IPS-18c (cell line): ENCODE measurements around the gene TMEM30B.
A peak's percentile ranks its signal among the peaks of the same experiment; 100 is the strongest.
"Not testable (repeated sequence)": the region's sequence is repeated elsewhere in the genome, so short reads cannot be mapped to it uniquely, and the experiment has no call there.

ENCODE experiments used
- H3K4me3 ChIP-seq: 2 replicates; pipeline ENCODE4 v1.7.0; 2013; ENCODE audit warnings: low read depth, mild to moderate bottlenecking, low read length, moderate library complexity; ENCODE audit not compliant: insufficient read depth
- H3K9me3 ChIP-seq: one replicate; pipeline ENCODE4 v1.6.1; 2013; ENCODE audit warnings: mild to moderate bottlenecking, low read length, moderate library complexity; ENCODE audit not compliant: control insufficient read depth, insufficient read depth

TMEM30B gene

DNA sequence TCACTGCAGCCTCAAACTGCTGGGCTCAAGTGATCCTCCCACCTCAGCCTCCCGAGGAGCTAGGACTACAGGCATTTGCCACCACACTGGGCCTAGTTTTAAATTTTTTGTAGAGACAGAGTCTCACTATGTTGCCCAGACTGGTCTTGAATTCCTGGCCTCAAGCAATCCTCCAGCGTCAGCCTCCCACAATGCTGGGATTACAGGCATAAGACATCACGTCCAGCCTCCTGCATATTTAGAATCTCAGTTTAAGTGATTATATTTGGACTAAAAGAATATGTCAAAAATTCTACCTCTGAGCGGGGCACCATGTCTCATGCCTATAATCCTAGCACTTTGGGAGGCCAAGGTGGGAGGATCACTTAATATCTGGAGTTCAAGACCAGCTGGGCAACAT is 27.6 kb upstream of the TMEM30B start:
- H3K9me3 ChIP-seq, H3K4me3 ChIP-seq: not testable (repeated sequence)

DNA sequence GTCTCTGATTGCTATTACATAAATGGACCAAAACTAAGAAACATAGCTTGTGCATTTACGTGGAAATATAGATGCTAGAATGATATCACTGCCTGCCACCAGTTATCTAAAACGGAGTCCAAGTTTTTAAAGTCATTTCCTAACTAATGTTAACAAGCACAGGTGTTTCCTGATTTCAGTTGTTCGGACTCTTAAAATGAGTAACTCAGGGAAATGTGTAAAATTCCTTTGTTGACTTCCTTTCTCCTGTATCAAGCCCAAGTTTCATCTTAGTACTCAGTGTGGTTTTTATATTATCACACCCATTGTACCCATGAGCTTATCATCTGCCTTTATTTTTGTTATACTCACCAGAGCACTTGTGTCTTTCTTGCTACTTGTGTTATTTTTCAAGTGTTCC is 27.1 kb upstream of the TMEM30B start:
- H3K4me3 ChIP-seq, result no peak overlapping the region
- no peaks in the 10 kb centered on the region for H3K9me3 ChIP-seq

DNA sequence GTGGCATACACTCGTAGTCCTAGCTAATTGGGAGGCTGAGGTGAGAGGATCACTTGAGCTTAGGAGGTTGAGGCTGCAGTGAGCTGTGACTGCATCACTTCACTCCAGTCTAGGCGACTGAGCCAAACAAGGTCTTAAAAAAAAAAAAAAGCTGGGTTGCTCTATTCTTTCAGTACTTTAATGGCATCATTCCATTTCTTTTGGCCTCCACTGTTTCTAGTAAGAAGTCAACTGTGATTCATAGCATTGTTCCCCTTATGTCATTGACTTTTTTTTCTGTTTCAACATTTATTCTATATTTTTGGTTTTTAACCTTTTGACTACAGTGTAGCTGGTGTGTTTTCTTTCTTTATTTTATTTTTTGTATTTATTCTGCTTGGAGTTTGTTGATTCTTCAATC is 23.6 kb upstream of the TMEM30B start:
- H3K4me3 ChIP-seq, result no peak overlapping the region
- H3K9me3 ChIP-seq, result no peaks in the 10 kb centered on the region

DNA sequence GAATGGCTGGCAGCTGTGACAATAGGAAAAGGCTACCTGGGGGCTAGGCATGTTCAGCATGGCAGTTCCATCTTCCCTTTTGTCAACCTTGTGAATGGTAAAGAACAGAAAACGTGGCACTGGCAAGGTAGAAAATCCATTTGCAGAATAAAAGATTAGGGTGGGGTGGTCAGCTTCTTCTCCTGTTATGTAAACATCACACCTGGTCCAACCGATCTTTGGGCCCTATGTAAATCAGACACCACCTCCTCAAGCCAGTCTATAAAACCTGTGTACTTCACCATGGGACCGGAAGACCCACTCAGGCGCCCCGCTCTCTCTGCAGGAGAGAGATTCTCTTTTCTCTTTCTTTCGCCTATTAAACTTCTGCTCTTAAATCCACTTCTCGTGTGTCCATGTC is 19.6 kb upstream of the TMEM30B start:
- Histone ChIP-seq H3K9me3 (no peaks in the 10 kb centered on the region), H3K4me3 (no peak overlapping the region)

DNA sequence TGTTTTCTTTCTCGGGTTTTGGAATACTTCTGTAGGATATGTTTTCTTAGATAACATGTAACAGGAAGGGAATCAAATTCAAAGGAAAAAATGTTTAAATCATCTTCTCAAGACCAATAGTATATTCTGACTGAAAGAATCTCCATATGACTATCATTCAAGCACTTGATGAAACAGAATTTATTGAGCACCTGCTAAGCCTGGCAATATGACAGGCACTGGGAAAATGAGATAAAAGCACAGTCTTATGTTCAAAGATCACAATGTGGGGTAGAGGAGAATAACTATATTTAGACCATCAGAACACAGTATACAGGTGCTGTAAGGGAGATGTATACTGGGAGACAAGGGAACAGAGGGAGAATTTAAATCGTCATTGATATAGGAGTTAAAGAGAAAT is 19.1 kb upstream of the TMEM30B start:
- Histone ChIP-seq H3K9me3 (no peaks in the 10 kb centered on the region), H3K4me3 (no peak overlapping the region)

DNA sequence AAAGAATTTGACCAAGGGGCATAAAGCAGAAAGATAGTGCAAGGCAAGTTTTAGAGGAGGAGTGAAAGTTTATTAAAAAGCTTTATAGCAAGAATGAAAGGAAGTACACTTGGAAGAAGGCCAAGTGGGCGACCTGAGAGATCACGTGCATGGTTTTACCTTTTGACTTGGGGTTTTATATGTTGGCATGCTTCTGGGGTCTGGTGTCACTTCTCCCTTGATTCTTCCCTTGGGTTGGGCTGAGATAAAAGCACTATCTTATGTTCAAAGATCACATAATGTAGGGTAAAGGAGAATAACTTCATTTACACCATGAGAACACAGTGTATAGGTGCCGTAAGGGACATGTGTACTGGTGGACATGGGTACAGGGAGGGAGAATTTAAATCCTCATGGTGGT is 17.7 kb upstream of the TMEM30B start:
- no peaks in the 10 kb centered on the region for H3K9me3 ChIP-seq
- no peak overlapping the region for H3K4me3 ChIP-seq

DNA sequence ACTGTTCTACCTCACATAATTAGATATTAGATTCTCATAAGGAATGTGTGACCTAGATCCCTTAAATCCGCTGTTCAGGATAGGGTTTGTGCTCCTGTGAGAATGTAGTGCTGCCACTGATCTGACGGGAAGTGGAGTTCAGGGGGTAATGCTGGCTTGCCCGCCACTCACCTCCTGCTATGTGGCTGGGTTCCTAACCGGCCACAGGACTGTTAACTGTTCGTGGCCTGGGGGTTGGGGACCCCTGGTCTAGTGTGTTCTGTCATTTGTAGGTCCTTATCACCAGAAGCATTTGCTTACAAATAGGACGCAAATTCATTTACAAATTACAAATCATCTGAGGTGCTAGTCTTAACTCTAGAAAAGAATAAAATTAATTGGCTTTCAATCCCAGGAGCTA is 16.4 kb upstream of the TMEM30B start:
- H3K9me3 ChIP-seq, result no peaks in the 10 kb centered on the region
- H3K4me3 ChIP-seq, result no peak overlapping the region

DNA sequence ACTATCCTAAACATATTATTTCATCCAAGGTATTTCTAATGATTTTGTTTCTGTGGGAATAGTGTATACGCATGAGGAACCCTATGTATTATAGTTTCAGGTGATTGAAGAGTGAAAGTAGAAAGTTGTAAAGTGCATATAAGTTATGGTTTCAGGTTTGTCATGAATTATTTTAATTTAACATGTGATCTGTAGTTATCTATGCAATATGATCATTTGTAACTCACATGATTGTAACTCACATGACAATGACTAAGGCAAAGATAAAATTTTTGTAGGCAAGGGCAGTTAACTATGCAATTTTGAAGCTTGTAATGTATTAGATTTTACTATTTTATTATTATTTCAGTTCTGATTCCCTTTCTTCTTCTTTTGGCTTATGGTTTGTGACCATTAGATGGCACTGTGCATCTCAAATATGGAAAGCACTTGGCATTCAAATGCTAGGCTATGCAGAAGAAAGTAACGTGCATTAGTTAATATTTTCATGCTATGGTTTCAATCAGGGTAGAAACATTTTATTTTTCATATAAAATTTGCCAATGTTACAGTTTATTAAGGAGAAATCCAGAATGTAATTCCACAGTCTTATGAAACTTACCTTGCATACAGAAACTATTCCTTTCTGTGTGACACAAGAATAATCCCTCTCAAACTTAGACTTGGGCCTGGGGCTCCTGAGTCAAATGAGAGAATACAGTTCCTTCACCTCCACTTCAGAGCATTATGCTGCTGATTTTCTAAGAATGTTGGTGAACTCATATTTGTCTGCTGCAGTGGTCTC is 15.8 kb upstream of the TMEM30B start:
- Histone ChIP-seq H3K9me3 (no peaks in the 10 kb centered on the region), H3K4me3 (no peak overlapping the region)

DNA sequence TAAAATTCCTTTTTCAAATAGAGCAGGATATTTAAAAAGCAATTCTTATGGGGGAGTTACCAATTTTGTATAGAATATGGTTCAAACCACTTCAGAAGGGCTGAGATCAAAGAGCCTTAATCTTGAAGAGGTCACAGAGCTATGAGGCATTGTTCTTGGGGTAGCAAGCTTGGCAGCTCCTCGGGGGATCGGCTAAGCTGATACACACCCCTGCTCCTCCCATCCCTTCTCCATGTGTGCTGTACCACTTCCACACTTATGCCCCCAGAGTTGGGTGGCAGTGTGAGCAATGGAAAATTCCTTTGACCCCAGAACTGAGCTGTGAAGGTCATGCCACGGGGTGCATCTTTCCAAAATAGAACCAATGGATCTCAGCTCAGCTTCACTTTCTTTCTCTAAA is 15.0 kb upstream of the TMEM30B start:
- Histone ChIP-seq H3K9me3 (no peaks in the 10 kb centered on the region), H3K4me3 (no peak overlapping the region)

DNA sequence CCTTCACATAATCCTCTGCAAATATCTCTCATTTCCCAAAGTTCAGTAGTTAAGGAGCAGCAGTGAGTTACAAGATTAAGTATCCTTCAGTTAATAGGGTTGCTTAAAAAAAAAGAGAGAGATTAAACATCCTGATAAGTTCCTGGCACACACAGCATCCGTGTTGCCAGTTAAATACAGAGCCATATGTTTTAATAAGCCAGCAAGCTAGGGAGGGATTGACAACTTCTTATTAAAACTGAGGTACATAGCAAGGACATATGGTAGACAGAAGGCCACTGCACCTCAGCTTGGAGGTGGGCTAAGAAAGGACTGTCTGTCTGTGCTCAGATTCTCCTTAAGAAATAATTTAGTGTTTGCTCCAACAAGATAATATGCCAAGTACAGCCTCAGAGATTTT is 9.6 kb upstream of the TMEM30B start:
- H3K9me3 ChIP-seq, result no peaks in the 10 kb centered on the region
- H3K4me3 ChIP-seq, result no peak overlapping the region

DNA sequence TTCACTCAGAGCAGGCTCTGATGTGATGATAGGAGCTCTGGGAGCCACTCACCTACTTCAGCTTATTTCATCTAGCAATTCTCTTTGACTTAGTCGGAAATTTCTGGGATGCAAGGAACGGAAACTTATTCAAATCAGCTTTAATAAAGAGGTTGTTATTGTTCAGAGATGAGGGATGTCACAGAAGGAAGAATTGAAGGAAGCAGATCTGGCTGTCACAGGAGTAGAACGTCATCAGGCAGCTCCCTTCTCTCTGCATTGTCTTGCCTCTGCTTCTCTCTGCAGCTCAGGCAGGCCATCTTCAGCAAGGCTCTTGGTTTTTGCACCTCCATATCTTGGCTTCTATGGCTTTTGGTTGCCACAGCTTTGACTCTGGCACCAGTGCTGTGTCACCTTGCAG is 7.6 kb upstream of the TMEM30B start:
- H3K9me3 ChIP-seq, result no peaks in the 10 kb centered on the region
- no peak overlapping the region for H3K4me3 ChIP-seq

DNA sequence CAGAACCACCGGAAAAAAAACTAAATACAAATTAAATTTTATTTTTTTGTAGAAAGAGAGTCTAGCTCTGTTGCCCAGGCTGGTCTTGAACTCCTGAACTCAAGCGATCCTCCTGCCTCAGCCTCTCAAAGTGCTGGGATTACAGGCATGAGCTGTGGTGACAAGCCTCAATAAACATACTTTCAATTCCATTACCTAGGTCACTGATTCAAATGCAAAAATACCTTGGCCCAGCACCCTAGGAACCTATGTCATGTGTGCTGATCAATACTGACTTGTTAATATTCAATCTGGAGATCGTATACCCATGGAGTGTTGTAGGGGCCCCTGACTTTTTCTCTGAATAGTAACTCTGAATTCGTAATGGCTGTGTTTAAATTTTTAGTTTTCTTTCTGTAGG is 7.1 kb upstream of the TMEM30B start:
- Histone ChIP-seq H3K9me3 (no peaks in the 10 kb centered on the region), H3K4me3 (no peak overlapping the region)

DNA sequence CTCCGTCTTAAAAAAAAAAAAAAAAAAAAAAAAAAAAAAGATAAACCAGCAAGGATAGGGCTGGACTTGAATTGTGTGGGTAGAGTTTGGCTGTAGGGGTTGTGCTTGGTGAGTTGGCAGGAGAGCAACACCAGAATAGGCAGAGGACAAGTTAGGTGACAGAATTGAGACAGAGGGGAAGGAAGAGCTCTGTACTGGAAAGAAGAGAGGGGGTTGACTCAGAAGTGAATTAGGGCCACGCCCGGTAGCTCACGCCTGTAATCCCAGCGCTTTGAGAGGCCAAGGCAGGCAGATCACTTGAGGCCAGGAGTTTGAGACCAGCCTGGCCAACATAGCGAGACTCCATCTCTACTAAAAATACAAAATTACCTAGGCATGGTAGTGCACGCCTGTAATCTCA is 6.1 kb upstream of the TMEM30B start:
- H3K9me3 ChIP-seq, result no peaks in the 10 kb centered on the region
- H3K4me3 ChIP-seq, result no peak overlapping the region

DNA sequence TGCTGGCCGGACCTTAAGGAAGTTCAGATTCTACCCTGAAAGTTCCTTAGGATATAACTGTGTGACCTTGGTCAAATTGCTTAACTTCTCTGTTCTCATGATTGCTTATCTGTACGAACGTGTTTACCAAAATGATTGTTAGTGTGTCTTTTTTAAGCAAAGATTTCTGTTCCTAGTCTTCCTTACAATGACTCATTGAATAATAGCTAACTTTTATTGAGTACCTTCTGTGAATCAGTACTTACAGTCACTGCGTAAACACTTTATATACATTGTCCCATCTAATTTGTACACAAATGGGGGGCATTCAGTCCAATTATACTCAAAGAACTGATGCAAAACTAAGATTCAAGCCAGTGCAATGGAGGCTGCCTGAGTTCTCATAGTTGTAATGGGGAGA is 4.2 kb upstream of the TMEM30B start:
- H3K9me3 ChIP-seq, result no peaks in the 10 kb centered on the region
- H3K4me3 ChIP-seq, result no peak overlapping the region

DNA sequence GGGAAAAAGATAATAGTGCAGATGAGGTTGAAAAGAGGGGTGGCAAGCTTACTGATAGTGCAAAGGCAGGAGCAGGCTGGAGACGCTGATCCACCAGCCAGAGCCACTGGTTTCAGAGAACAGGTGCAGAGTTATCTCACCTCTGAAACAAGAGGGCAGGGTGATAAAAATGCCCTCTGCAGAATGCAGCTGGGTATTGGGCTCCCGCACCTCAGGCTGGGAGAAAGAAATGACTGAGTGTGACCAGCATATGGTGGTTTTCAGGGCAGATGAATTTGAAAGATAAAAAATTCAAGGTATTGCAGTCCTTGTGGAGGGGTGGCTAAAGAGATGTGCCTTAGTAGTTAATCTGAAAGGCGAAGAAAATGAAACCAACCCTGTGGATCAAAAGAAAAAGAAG is 2.9 kb upstream of the TMEM30B start:
- Histone ChIP-seq H3K9me3 (peaks cover 2% of the 10 kb centered on the region), H3K4me3 (no peak overlapping the region)

DNA sequence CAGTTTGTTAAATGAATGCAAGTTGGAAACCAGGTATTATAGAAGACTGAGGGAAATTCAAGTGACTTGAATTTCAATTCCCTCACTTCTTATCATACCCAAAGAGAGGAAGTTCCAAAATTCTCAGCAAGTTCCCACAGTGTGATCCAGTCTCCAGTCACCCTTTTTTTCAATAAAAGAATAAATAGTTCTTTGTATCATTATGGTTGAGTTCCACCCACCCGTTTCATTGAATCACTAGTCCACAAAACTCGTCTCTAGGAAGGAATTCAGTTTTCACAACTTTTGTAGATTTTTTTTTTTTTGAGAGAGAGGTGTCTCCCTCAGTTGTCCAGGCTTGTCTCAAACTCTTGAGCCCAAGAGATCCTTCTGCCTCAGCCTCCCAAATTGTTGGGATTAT is 1.6 kb upstream of the TMEM30B start:
- H3K4me3 ChIP-seq, result no peak overlapping the region

DNA sequence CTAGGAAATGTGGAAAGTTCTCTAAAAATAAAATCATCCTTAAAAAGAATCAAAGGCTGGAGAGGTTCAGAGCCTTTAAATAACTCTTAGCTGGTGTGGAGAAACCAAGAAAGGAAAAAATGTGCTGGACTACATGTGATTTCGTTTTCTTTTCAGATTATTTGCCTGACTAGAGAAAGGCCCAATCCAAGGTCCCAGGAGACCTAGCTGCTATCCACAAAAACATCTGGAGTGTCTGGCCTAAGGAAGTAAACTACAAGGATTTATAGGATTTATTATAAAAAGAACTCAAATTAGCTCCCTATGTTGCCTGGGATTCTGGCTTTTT is 774 bp upstream of the TMEM30B start:
- Histone ChIP-seq H3K9me3 (peaks cover 2% of the 10 kb centered on the region), H3K4me3 (no peak overlapping the region)

More for the DNA sequence above, 1.6 kb upstream of the TMEM30B start:
- H3K9me3 ChIP-seq, result peaks cover 2% of the 10 kb centered on the region

DNA sequence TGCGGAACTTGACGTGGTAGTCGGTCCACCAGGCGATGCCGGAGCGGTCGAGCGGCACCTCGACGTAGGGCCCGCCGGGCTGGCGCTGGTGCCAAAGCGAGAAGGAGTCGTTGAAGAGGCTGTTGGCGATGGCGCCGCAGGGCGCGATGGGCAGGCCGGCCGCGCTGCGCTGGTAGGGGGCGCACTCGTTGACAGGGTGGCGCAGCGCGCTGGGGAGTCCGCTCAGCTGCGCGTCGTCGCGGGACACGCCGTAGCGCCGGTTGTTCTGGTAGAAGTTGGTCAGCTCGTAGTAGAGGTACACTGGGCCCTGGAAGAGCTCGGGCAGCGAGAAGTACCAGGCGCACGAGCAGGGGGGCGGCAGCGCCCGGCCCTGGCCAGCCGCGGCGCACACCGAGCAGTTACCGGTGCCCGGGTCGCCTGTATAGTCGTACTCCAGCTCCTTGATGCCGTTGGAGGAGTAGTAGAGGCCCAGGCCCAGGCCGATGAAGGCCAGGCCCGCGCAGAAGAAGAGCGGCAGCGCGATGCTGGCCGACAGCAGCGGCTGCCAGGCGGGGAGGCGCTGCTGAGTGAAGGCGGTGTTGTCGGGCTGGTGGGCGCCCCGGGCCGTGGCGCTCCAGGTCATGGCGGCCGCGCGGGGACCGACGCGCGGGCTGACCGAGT is 482 bp downstream of the TMEM30B start:
- H3K4me3 ChIP-seq, result peak overlapping the region; percentile 71
- H3K9me3 ChIP-seq, result peaks cover 2% of the 10 kb centered on the region

DNA sequence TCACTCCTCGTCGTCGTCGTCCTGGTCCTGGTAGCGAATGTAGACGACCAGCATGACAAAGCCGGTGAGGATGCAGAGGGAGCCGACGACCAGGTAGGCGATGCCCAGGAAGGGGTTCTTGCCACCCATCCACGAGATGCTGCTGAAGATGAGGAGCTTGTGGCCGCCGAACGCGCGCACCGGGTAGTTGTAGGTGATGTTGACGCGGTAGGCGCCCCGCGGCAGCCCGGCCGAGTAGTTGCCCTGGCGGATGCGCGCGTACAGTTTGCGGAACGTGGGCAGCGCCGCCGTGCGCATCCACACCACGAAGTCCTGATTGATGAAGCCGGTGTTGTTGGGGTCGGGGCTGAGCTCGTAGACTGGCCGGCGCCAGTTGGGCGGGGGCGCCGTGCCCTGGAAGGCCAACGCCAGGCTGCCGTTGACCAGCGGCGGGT is 1.0 kb downstream of the TMEM30B start:
- Histone ChIP-seq H3K4me3 (peak overlapping the region; percentile 71), H3K9me3 (peaks cover 2% of the 10 kb centered on the region)
